Psoas muscle (tissue), 8 donors: ENCODE measurements around the gene NDUFAF4. TPM values are rescaled to one million over a fixed set of nuclear protein-coding genes. Genes with fewer than 3 reads are reported as not detected.
"Not testable (repeated sequence)": the region's sequence is repeated elsewhere in the genome, so short reads cannot be mapped to it uniquely, and the experiment has no call there.

Experiments used
- ATAC-seq, 4 donors: fragments of 200-7000 bp; cut with Tn5 transposase; one replicate each; pipeline ENCODE4 v1.9.1; 2020; ENCODE audit warnings: moderate library complexity in 3 of 4, mild to moderate bottlenecking in 2 of 4
- DNase-seq, 2 donors: peaks; one replicate each; pipeline ENCODE4 v3.0.0-alpha.2; 2020
- H3K27ac ChIP-seq: fragments of 200-600 bp; one replicate; pipeline ENCODE4 v1.8.0; 2022
- H3K27me3 ChIP-seq, 3 donors: fragments of 200-600 bp in 1 of 3; one replicate each; pipeline versions ENCODE4 v1.6.1 to v1.8.0; 2013 to 2022; ENCODE audit warnings: low read length in 2 of 3, mild to moderate bottlenecking in 2 of 3, moderate library complexity in 1 of 3; ENCODE audit not compliant: insufficient read depth in 3 of 3
- H3K36me3 ChIP-seq, 2 donors: fragments of 200-600 bp in 1 of 2; one replicate each; pipeline versions ENCODE4 v1.6.1 to v1.8.0; 2013 to 2022; ENCODE audit warnings: low read depth in 1 of 2, mild to moderate bottlenecking in 1 of 2, moderate library complexity in 1 of 2; ENCODE audit not compliant: insufficient read depth in 1 of 2
- H3K4me1 ChIP-seq: fragments of 200-600 bp; one replicate; pipeline ENCODE4 v1.8.0; 2022
- H3K4me3 ChIP-seq: fragments of 200-600 bp; one replicate; pipeline ENCODE4 v1.8.0; 2022; ENCODE audit warnings: mild to moderate bottlenecking
- H3K9me3 ChIP-seq: fragments of 200-600 bp; one replicate; pipeline ENCODE4 v1.8.0; 2022
- WGBS, 3 donors: extraction: QIAGEN DNeasy Blood & Tissue Kit; methylation state at CpG; one replicate each; pipeline versions ENCODE4 v1.1.6 to v1.1.7; 2013; 5-methylcytosine and 5-hydroxymethylcytosine counted together
- intact Hi-C, 2 donors: fragments of 100-400 bp; cut with DNase I; formaldehyde crosslinking; loops; one replicate each; pipeline versions ENCODE4 v1.11.0 to v1.14.2; 2022
- polyA plus RNA-seq, 3 donors: library from polyadenylated mRNA; stranded (reverse); fragments of 200-250 nt; gene quantifications; one replicate each; pipeline ENCODE4 v1.2.3, GENCODE V29; 2013
- total RNA-seq, 4 donors: library from RNA; stranded (reverse); fragmentation: NEBNext Ultra II Directional in 2 of 4; extraction: Animal tissue kit (Norgen Biotek cat#: 25700) in 2 of 4; gene quantifications; one replicate each; pipeline versions ENCODE4 v1.2.1 to v1.2.4, GENCODE V29; 2021 to 2023
- TF ChIP-seq, protein P1 (sequence below): fragments of 200-600 bp; IDR thresholded peaks from one replicate; pipeline ENCODE4 v1.8.0; 2022; ENCODE audit warnings: antibody characterized with exemption
- donor health status: healthy with polysubstance abuse.
- donor health status: DM: no; HTN: no; CAD: no; lungs with moderate emphysema.
- donor health status: Bipolar disorder and iron deficiency.
- donor health status: healthy.
- donor health status: DM: yes; HTN: yes; CAD: no.
- donor health status: DM: no; HTN: no; CAD: no.
- donor health status: DM: no; HTN: no; CAD: no.
- donor health status: DM: yes; HTN: yes; CAD: no.

The NDUFAF4 gene
- total and polyA plus RNA-seq, 7 donors: 61.3 to 130 (median 75.7) TPM

DNA sequence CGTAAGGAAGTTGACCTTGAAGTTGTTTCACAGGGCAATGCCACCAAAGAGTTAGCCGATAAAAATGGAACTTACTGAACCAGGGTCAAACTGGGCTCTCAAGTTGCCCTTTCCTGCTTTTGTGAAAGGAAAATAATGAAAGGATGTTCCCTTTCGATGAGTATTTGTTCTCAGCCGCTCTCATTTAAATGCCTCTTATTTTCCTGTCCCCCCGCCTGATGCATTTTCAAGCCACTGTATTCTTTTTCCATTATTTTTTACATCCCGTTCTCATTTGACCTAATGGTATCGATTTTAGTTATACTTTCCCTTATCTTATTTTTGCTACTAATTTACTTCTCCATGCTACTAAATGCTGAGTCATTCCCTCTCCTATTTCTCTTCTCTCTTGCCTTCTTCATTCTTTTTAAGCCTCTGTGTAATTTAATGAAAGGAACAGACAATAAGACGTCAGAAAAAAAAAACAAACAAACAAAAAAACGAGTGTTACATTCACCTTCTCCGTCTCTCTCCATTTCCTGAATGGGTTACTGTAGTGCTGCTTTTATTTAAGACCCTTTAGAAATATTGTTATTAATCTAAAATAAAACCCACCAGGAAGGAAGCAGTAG lies 655 bp upstream of the NDUFAF4 start:
- peaks cover 3 to 33% of the 10 kb centered on the region in 2 donors for H3K36me3 ChIP-seq
- intact Hi-C loops: loop anchor here (5.0 to 10.0 kb wide), 7 partner anchors 154 to 496 kb away; partner anchors contain the start of genes MMS22L (in 1 of the 2) and UFL1 (in 1 of the 2)
- TF ChIP-seq, protein P1, sequence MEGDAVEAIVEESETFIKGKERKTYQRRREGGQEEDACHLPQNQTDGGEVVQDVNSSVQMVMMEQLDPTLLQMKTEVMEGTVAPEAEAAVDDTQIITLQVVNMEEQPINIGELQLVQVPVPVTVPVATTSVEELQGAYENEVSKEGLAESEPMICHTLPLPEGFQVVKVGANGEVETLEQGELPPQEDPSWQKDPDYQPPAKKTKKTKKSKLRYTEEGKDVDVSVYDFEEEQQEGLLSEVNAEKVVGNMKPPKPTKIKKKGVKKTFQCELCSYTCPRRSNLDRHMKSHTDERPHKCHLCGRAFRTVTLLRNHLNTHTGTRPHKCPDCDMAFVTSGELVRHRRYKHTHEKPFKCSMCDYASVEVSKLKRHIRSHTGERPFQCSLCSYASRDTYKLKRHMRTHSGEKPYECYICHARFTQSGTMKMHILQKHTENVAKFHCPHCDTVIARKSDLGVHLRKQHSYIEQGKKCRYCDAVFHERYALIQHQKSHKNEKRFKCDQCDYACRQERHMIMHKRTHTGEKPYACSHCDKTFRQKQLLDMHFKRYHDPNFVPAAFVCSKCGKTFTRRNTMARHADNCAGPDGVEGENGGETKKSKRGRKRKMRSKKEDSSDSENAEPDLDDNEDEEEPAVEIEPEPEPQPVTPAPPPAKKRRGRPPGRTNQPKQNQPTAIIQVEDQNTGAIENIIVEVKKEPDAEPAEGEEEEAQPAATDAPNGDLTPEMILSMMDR: no peak
- peak overlapping the region; percentile 94 for H3K27ac ChIP-seq
- WGBS, 3 donors: 0 to 1% (median 1%) methylated on average over 10 of the region's 10 CpGs
- ATAC-seq (peak in 1 of 4 donors; percentile 8), DNase-seq (no peak)
- H3K27me3 ChIP-seq: no peaks in the 10 kb centered on the region
- H3K9me3 ChIP-seq: no peaks in the 10 kb centered on the region
- H3K4me3 ChIP-seq: peak overlapping the region; percentile 97
- peaks cover 27% of the 10 kb centered on the region for H3K4me1 ChIP-seq

DNA sequence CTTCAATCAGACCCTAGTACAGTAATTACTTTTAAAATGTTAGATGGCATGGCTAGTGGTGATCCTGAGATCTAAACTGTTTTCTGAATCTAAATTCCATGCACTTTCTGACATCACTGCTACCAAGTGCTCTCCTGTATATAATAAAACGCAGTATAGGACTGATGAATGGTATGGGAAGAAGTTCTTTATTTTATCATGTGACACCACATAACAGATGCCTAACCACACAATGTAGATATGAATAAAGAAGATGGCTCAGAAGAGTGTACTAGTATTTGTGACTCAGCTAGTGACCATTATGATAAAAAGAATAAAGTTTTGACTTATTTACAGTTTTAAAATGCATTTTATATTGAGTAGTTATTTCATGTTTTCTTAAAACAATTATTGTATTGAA lies 8.5 kb downstream of the NDUFAF4 start:
- intact Hi-C loops: no loop called here
- H3K4me1 ChIP-seq: peaks cover 7% of the 10 kb centered on the region
- TF ChIP-seq, protein P1: no peak
- ATAC-seq (no peak), DNase-seq (no peak)
- no peaks in the 10 kb centered on the region for H3K9me3 ChIP-seq
- H3K27ac ChIP-seq: no peak overlapping the region
- no peaks in the 10 kb centered on the region for H3K27me3 ChIP-seq
- peaks cover 10 to 52% of the 10 kb centered on the region in 2 donors for H3K36me3 ChIP-seq
- H3K4me3 ChIP-seq: no peak overlapping the region
- 0 to 56% (median 0%) methylated on average over 1 of the region's 1 CpG for WGBS, 3 donors

DNA sequence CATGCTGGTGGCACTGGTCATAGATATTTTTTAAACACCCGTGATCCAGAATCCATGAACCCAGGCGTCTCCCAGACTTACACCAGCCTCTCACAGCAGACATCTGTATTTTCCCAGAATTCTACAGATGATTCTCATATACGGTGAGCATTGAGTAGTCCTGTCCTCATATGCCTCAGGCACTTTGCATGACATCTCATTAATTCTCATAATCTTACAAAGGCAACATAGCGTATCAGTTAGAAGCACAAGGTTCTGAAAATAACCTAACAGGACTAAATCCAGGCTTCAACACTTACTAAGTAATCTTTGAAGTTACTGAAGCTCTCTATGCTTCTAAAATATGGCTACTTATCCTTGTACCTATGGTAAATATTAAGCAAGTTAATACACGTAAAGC lies 8.9 kb downstream of the NDUFAF4 start:
- peaks cover 5% of the 10 kb centered on the region for H3K4me1 ChIP-seq
- H3K9me3 ChIP-seq: no peaks in the 10 kb centered on the region
- no peak overlapping the region for H3K27ac ChIP-seq
- intact Hi-C loops: no loop called here
- ATAC-seq: no peak
- 81 to 90% (median 83%) methylated on average over 5 of the region's 5 CpGs for WGBS, 3 donors
- H3K27me3 ChIP-seq: no peaks in the 10 kb centered on the region
- H3K36me3 ChIP-seq: peaks cover 9 to 48% of the 10 kb centered on the region in 2 donors
- H3K4me3 ChIP-seq: no peak overlapping the region
- TF ChIP-seq, protein P1: no peak
- no peak for DNase-seq

DNA sequence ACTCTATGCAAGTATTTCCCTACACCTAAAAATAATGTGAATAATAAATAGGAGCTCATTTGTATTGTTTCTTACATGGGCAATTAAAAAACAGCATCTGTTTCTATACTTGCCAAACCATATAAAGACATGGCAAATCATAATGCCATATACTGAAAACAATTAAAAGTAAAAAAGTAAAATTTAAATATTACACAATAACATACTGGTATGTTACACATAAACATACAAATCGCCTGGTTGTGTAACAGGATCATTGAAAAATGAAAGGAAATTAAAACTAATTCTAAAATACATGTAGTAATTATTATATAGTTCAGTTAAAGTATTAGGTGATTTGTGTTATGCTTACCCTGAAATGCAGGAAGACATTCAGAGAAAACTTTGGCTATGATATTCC lies 11.2 kb downstream of the NDUFAF4 start:
- Histone ChIP-seq H3K27ac (no peak overlapping the region), H3K4me3 (no peak overlapping the region), H3K9me3 (no peaks in the 10 kb centered on the region), H3K36me3 (peaks cover 0 to 25% of the 10 kb centered on the region in 2 donors), H3K27me3 (no peaks in the 10 kb centered on the region), H3K4me1 (no peaks in the 10 kb centered on the region)
- intact Hi-C loops: no loop called here
- WGBS, 3 donors: 89 to 90% (median 90%) methylated on average over 1 of the region's 1 CpG
- no peak for ATAC-seq
- TF ChIP-seq, protein P1: no peak
- no peak for DNase-seq

DNA sequence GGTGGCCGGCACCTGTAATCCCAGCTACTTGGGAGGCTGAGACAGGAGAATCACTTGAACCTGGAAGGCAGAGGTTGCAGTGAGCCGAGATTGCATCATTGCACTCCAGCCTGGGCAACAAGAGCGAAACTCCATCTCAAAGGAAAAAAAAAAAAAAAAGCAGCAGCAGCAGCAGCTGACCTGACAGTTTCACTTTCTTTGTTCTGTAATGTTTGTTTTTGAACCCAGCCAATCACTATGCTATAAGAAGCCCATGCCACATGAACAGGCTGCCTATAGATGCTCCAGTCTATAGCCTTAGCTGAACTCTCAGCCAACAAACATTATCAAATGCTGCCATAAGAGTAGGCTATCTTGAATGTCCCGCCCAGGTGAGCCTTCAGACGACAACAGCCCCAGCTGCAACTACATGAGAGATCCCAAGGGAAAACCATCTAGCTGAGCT lies 12.5 kb downstream of the NDUFAF4 start:
- ATAC-seq, H3K4me3 ChIP-seq, H3K9me3 ChIP-seq, H3K27me3 ChIP-seq, DNase-seq, H3K27ac ChIP-seq, intact Hi-C loops, H3K4me1 ChIP-seq: not testable (repeated sequence)
- 65 to 79% (median 76%) methylated on average over 4 to 5 of the region's 5 CpGs for WGBS, 3 donors
- H3K36me3 ChIP-seq: peaks cover 0 to 12% of the 10 kb centered on the region in 2 donors
